Endothelial cell of hepatic sinusoid (primary cell): ENCODE measurements around the gene PPP4R2.

ENCODE experiments used
- in situ Hi-C: cut with HindIII; loops from 2 replicates; pipeline ENCODE4 v1.10.0; 2017; ENCODE audit warnings: low sequenced_read_pairs

Gene PPP4R2

DNA sequence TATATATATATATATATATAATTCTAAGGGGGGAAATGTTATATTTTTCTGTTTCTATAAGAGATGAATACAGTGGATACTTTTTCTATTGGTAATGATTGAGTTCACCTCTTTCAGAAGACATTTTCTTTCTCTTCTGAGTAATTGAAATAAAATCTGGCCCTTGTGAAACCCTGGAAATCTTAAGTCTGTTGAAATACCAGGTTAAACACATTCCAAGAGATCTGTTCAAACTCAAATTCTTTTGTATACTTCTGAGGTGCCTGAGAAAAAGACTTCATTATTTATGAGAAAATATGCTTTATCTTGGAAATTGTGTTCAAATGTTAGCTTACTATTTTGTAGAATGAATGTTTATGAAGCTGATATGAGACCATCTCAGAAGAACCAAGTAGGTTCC lies 69.6 kb downstream of the PPP4R2 start:
- in situ Hi-C loops, result loop anchor here (25.0 kb wide), 1 partner anchor 129 kb away; no protein-coding TSS in a partner anchor

DNA sequence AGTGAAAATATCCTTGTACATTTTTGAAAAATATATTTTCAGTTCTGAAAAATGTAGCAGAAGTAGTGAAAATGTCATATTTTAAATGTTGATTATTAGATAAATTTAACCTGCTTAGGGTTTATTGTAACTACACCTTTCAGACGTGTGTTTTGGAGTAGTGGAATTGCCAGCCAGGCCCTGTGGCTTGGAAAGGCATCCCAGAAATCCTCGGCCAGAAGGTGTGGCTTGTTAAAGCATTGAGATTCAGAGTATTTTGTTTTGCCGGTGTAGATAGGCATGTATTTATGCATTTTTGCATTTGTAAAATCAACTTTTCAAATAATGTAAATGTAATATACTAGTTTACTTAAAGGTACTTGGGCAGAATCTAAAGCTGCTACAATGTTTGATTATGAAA lies 71.8 kb downstream of the PPP4R2 start:
- in situ Hi-C loops, result loop anchor here (25.0 kb wide), 1 partner anchor 131 kb away; no protein-coding TSS in a partner anchor

DNA sequence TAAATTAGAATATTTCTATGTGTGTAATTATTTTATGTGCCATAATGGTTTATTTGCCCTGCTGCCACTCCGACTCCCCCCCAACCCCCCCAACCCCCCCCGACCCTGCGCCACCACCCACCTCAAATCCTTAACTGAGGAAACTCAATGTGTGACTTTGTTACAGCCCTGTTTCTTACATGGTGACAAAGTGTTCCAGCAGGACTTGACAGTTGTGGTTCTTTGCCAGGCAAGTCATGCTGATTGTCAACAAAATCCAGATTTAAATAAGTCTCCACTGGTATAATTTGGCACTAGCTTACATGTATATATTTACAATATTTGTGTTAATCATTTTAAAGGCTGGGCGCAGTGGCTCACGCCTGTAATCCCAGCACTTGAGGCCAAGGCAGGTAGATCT lies 72.6 kb downstream of the PPP4R2 start:
- in situ Hi-C loops, result loop anchor here (25.0 kb wide), 1 partner anchor 132 kb away; no protein-coding TSS in a partner anchor

DNA sequence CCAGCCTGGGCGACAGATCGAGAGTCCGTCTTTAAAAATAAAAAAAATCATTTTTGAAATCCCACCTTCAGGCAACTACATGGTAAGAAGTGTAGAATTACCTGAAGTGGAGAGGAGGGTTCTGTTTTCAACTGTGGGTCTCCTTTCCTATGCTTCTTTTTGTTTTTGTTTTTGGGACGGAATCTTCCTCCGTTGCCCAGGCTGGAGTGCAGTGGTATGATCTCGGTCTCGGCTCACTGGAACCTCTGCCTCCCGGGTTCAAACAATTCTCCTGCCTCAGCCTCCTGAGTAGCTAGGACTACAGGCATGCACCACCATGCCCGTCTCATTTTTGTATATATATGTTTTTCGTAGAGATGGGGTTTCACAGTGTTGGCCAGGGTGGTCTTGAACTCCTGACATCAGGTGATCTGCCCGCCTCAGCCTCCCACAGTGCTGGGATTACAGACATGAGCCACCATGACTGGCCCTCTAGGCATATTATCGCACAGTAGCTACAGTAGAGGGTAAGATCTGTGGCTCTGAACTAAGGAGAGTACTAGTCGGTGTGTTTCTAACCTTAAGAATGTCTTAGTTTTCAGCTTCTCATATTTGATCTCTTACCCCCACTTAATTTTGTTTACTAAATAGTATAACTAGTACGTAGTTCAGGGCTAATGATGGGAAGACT lies 73.3 kb downstream of the PPP4R2 start:
- in situ Hi-C loops, result loop anchor here (25.0 kb wide), 1 partner anchor 133 kb away; no protein-coding TSS in a partner anchor

DNA sequence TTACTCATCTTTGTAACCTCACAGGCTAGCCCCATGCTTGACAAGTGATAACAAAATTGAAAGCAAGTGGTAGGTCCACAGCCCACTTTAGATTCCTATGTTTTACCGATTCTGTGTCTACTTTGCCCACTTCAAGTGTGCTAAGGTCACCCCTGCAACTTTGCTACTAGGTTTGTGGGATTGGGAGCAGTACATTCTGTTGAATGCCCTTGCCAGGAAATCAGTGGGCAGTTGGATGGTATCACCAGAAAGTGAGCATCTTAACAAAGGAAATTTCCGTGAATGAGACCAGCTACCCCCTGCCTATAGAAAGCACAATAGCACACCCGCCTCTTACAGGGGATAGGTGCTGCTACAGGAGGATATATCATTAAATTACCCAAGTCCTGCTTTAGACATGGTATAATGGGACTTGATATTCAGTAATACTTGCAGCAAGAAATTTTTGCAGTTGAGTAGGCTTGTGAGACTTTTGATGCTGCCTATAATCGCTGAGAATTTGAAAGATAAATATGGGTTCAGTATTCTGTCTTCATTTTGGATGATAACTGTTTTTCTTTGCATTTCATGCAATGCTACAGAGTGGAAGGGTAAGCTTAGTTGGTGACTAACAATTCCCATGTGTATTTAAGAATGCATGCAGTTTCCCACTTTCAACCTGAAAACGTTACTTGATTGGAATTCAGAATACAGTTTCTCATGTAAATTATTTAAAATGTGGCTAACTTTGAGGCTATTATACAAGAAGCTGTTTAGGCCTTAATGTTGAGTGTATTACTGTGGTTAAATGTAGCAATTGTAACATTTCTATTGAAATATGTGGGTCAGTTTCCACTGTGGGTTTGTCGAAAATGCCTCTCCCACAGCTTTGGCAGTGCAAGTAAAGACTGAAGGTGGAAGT lies 74.3 kb downstream of the PPP4R2 start:
- in situ Hi-C loops, result loop anchor here (25.0 kb wide), 1 partner anchor 134 kb away; no protein-coding TSS in a partner anchor

DNA sequence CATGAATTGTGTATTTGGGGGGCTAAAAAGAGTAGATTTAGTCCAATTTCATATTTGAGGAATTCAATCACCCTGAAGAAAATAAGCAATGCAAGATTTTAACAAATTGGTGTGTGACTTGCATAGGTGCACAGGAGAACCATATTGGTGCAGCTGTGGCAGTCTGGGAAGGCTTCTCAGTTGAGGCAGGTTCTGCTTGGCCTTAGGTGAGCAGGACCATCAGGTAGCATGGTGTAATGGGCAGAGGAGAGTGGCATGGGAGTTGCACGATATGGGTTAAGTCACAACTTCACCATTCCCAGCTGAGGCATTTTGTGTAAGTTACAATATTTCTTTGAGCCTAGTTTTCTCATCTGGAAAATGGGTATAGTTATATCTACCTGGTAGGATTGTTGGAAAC lies 75.3 kb downstream of the PPP4R2 start:
- in situ Hi-C loops, result loop anchor here (25.0 kb wide), 1 partner anchor 135 kb away; no protein-coding TSS in a partner anchor

DNA sequence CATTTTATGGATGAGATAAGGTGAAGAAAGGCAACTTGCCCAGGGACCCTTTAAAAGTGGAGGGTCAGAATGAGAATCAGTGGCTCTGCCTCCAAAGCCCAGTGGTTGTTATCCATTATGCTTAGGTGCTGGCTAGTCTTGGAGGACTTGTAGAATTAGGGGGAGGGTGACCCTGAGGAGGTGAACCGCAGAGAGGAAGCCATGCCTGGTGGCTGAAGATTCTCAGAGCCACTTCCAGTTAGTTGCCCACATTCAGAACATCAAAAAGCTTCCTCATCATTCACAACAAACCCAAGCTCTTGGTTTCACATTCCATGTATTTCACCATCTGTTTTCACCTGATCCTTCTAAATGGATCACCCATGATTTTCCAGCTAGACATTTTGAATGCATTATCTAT lies 76.0 kb downstream of the PPP4R2 start:
- in situ Hi-C loops, result loop anchor here (25.0 kb wide), 1 partner anchor 135 kb away; no protein-coding TSS in a partner anchor

DNA sequence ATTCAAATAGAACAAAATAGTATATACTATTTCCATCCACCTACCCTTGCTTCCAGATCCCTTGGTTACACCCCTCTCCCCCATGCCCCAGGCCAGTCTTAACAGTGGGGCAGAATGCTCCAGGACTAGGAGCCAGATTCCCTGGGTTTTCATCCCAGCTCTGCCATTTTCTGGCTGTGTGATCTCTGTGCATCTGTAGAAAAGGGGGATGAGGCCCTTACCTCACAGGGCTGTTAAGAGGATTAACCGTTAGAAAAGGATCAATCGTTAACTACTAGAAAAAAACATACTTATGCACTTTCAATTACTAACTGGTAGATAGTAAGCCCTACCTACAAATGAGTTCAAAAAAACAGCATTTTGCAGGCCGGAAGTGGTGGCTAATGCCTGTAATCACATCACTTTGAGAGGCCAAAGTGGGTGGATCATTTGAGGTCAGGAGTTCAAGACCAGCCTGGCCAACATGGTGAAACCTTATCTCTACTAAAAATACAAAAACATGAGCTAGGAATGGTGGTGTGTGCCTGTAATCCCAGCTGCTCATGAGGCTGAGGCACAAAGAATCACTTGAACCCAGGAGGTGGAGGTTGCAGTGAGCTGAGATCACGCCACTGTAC lies 76.6 kb downstream of the PPP4R2 start:
- in situ Hi-C loops, result loop anchor here (25.0 kb wide), 1 partner anchor 136 kb away; no protein-coding TSS in a partner anchor

DNA sequence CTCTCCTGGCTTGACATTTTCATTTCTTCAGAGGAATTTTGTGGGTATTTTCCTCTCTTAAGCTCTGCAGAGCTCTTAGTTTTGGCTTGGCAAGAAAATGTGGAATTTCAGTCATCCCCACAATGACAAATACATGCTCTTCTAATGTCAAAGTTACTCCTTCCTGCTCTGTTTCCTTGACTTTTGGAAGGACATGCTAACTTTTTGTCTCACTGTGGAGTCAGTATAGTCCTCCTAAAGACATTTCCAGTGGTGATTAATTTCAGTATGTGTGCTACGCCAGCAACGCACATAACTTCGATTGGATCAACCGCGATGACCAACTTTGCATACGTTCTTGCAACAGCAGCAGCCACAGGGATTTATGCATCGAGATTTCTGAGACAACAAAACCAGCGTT lies 78.2 kb downstream of the PPP4R2 start:
- in situ Hi-C loops, result loop anchor here (25.0 kb wide), 1 partner anchor 137 kb away; no protein-coding TSS in a partner anchor

DNA sequence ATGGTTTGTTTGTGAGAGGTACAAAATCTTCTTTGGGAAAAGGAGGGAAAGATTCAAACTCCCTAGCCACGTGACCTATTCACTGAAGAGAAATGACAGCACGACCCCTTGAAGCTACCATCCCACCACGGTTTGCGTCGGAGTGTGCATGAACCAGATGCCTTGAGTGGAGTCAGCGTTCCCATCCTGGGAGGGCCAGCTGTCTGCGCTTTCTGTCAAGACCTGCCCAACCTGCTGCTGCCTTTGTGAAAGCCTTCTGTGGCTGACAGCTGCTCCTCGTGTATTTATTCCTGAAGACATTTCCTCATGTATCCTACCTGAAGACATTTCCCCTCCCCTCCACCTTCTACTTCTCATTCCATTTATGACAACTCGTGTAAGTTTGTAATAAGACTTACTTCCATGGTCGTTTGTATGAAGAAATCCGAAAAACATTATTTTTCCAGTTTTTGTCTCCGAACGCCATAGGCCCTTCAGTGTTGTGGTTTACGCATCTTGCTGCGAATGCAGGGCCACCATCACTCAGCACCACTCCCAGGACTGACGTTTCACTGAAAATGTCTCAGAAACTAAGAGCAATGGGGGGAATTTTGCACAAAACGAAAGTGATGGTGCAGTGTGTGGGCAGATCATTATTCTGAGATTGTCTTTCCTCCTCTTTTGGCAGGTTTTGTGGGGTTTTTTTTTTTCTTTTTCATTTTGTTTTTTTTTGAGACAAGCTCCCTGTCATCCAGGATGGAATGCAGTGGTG lies 83.8 kb downstream of the PPP4R2 start:
- in situ Hi-C loops, result no loop called here

DNA sequence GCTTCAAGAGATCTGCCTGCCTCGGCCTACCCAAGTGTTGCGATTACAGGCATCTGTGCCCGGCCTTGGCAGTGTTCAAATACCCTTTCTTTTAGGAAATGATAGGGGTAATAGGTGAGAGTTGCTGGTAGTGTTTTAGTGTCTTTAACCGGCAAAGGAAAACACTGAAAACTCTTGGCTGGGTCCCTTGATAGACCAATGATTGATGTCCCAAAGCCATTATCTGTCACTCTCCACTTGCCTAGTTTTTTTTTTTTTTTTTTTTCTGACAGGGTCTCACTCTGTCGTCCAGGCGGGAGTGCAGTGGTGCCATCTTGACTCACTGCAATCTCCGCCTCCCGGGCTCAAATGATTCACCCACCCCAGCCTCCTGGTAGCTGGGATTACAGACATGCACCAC lies 84.5 kb downstream of the PPP4R2 start:
- in situ Hi-C loops, result no loop called here

DNA sequence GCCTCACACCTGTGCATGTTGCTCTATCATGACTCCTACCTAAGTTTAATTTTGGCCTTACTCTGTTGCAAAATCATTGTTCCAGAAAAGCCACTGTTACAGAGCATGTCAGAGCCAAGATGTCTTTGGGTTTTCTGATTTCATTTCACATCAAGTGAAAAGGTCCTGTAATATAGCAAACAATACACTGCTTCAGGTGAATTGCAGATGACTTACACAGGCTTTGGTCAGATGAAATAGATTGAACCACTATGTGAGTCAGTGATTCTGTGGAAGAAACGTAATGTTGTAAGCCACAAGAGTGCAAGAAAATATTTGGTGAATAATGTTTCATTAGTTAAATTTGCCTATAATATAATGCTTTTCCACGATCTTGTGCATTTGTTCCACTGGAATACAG lies 87.6 kb downstream of the PPP4R2 start:
- in situ Hi-C loops, result no loop called here

DNA sequence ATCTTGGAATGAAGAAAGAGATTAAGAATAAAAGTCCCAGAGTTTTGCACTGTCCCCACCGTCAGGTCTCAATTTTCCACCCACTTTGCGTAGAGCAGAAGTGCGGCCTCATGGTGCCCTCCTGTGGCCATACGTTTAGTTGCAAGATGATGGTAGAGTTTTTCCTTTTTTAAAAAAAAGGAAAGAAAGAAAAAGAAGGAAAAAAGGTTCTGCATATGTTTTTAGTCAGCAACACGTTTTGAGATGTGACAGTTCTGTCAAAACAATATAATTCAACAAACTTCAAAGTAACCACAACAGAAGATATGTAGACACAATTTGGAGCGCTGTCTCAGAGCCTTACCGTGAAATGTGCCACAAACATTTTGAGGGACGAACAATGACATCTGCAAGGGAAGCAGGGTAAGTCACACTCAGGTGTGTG lies 89.5 kb downstream of the PPP4R2 start:
- in situ Hi-C loops, result no loop called here

DNA sequence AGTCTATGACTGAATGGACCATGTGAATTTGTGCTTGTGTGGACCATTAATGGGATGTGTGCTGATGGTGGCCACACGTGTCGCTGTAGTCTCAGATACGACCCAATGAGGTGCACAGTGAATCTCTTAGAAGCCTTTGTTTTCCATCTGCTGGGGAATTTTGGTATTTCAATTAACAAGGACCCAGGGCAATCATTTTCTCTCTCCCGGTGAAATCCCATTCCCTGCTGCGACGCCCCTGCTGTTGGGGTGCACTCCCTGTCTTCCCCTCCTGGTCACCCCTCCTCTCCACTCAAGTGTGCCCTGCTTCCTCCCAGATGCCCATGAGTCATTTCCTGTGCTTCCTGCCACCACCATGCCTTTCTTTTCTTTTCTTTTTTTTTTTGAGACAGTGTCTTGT lies 97.5 kb downstream of the PPP4R2 start:
- in situ Hi-C loops, result no loop called here

DNA sequence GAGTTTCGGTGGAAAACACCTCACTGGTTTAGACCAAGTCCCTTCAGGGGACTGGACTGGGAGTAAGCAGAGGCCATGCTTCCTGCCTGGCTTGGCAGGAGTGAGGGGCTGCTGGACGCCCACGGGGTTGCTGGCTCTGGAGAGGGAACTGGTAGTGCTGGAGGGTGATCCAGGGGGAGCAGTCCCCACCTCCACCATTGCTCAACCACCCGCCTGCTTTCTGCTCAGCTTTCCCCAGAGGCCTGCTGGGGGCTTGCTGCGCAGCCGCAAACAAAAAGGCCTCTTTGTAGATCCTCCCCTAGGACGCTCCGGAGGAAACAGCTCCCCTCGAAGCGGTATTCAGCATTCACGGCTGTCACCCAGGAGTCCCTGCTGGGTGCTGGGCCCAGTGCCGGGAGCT lies 98.3 kb downstream of the PPP4R2 start:
- in situ Hi-C loops, result no loop called here

DNA sequence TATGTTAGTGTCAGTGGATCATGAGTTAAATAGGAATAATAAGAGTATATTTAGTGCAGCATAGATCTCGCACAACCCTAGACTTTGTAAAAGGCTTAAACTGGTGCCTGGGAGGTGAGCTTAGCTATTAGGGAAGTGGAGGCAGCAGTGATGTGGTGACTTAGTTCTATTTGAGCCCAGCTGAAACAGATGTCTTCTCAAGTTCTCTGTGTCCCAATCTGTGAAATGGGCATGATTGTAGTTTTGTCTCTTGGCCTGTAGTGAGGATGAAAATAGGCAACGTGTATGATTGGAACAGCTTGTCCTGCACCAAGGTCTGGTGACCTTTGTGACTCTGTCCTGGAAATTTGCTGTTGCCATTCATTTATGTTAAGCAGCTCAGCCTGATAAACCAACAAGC lies 99.6 kb downstream of the PPP4R2 start:
- in situ Hi-C loops, result no loop called here

DNA sequence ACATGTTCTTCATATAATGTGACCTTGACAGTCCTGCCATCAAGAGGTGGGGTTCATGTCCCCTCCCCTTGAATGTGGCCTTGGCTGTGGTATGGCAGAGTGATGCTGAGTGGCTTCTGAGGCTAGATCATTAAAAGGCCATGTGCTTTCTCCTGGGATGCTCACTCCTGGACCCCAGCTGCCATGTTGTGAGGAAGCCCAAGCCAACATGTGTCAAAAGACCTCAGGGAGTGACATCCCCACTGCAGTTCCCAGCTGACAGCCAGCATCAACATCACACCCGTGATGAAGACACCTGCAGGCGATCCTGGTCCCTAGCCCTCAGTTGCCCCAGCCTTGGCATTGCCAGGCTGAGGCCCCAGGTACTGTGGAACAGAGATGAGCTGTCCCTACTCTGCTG lies 101.4 kb downstream of the PPP4R2 start:
- in situ Hi-C loops, result no loop called here

DNA sequence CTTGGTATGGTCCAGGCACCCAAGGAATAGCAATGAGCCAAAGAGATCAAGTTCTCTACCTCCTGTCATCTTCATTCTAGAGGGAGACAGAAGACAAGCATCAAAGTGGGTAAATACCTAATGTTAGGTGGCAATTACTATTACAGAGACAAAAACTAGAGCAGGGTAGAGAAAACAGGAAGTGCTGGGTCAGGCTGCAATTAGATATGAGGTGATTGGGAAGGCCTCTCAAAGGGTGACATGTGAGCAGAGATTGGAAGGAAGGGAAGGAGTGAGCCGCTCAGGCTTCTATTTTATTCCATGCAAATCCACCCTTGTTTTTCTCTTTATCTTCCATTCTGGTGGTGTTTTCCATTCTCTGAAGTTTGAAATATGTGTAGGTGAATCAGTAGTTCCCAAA lies 102.3 kb downstream of the PPP4R2 start:
- in situ Hi-C loops, result no loop called here

DNA sequence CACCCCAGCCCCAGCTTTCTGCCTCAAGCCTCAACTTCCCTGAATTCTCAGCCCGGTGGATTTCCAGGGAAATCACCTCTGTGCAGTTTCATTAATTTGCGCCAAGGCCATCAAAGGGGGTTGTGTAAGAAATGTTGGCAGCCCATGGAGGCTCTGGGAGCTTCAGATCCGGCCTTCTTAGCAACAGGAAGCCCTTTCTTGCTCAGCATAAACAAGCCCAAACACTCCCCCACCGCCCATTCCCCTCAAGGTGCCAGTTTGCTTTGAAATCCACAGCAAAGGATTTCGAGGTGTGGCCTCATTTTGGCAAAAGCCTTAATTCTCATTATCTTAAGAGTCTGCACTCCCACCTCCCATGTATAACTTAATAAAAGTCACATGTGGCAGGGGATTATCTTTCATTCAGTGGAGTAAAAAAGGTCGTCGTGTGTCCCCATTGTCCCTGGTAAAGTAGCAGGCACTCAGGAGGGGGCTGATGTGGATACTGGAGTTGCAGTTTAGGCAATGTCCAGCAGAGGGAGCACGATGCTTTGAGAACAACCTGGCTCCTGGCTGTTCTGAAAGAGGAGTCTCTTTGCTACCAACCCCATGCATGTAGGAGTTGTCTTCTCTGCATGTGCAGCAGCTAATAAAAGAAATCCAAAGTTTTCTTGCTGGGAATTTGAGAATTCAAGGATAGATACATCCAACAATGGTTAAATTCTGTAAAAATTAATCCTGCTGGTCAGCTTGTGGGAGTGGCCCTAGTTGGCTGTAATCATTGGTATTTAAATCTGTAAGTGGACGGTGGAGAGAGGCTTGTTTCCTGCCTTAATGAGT lies 104.3 kb downstream of the PPP4R2 start:
- in situ Hi-C loops, result no loop called here

DNA sequence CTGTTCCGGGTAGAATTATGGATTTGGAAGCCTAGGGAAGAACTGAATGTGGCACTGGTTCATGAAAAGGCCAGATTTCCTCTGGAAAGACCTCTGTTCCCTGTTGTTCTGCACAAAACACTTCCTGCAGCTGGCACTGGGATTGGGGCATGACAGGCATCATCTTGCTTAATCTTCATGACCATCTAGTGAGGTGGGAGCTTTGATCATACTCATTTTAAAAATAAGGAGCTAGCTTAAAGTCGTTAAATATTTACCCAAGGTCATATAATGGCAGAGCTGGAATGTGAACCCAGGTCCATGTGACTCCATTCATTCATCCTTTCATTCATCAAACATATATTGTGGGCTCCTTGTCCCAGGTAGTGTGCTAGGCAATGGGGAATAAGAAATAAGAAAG lies 105.3 kb downstream of the PPP4R2 start:
- in situ Hi-C loops, result no loop called here
